ENCODE results near the gene CHIC2.

Gene CHIC2

DNA sequence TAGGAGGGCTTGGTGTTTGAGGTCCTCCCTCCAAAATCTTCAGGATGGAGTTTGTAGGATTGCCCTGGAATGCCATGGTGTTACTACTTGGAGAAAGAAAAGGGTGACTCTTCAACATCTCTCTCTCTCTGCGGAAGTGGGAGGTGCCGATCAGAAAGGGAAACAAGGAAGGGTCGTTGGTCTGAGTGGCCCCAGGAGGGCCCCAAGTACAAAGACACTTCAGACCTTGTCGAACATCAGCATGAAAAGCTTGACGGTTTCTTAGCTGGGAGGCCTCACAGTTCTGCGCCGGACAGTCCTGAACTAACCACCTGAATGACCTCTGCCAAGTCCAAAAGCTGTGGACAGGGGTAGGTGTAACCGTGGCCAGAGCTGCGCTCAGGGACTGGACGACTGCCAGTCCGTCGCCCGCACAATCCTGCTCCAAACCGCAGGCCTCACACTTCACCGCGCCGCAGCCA, 34.9 kb upstream of the CHIC2 start:
- in situ Hi-C loops (cut with HindIII; ENCODE audit: low pct_ligation_motif_present, low sequenced_read_pairs) = no loop called here
- H3K27me3 ChIP-seq (replicated peaks) = peaks cover 76% of the 10 kb centered on the region
- H3K4me3 ChIP-seq (ENCODE audit: low read depth, low read length) = no peak overlapping the region
- H3K27ac ChIP-seq = no peak overlapping the region
- TF ChIP-seq, protein P1, sequence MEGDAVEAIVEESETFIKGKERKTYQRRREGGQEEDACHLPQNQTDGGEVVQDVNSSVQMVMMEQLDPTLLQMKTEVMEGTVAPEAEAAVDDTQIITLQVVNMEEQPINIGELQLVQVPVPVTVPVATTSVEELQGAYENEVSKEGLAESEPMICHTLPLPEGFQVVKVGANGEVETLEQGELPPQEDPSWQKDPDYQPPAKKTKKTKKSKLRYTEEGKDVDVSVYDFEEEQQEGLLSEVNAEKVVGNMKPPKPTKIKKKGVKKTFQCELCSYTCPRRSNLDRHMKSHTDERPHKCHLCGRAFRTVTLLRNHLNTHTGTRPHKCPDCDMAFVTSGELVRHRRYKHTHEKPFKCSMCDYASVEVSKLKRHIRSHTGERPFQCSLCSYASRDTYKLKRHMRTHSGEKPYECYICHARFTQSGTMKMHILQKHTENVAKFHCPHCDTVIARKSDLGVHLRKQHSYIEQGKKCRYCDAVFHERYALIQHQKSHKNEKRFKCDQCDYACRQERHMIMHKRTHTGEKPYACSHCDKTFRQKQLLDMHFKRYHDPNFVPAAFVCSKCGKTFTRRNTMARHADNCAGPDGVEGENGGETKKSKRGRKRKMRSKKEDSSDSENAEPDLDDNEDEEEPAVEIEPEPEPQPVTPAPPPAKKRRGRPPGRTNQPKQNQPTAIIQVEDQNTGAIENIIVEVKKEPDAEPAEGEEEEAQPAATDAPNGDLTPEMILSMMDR (IDR thresholded peaks at IDR 0.05; ENCODE audit: low read depth, low read length, missing control alignments) = no peak
- H3K36me3 ChIP-seq (replicated peaks) = no peaks in the 10 kb centered on the region
- DNase-seq = no peak

DNA sequence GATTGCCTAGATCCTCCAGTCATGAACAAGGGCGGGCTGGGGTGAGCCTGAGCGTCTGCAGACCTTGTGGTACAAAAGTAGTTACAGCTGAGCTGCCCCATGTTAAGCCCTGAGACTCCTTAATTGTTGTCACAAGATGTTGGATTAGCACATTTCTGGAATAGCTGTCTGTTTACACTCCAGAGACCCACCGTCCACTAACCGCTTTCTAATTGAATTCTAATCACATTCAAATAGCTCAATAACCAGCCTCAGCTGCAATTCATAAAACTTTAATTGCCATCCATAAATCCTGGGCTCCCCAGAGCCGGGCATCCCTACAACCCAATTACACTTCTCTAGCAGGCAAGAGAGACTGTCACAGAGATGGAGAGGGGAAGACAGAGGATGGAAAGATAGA, 34.0 kb upstream of the CHIC2 start:
- no peak overlapping the region for H3K27ac ChIP-seq
- H3K27me3 ChIP-seq (replicated peaks) = peaks cover 79% of the 10 kb centered on the region
- H3K36me3 ChIP-seq (replicated peaks) = no peaks in the 10 kb centered on the region
- TF ChIP-seq, protein P1 (IDR thresholded peaks at IDR 0.05; ENCODE audit: low read depth, low read length, missing control alignments) = no peak
- H3K4me3 ChIP-seq (ENCODE audit: low read depth, low read length) = no peak overlapping the region
- DNase-seq = no peak
- in situ Hi-C loops (cut with HindIII; ENCODE audit: low pct_ligation_motif_present, low sequenced_read_pairs) = no loop called here

GRCh38 chr4:54097152-54097551, 32.7 kb upstream of the CHIC2 start:
- TF ChIP-seq, protein P1 (IDR thresholded peaks at IDR 0.05; ENCODE audit: low read depth, low read length, missing control alignments) = no peak
- no peak for DNase-seq
- no peaks in the 10 kb centered on the region for H3K36me3 ChIP-seq (replicated peaks)
- no peak overlapping the region for H3K27ac ChIP-seq
- H3K4me3 ChIP-seq (ENCODE audit: low read depth, low read length) = no peak overlapping the region
- peaks cover 79% of the 10 kb centered on the region for H3K27me3 ChIP-seq (replicated peaks)
- in situ Hi-C loops (cut with HindIII; ENCODE audit: low pct_ligation_motif_present, low sequenced_read_pairs) = no loop called here

- no peak for DNase-seq
- no peaks in the 10 kb centered on the region for H3K36me3 ChIP-seq (replicated peaks)
- TF ChIP-seq, protein P1 (IDR thresholded peaks at IDR 0.05; ENCODE audit: low read depth, low read length, missing control alignments) = no peak
- H3K27ac ChIP-seq = no peak overlapping the region
- H3K27me3 ChIP-seq (replicated peaks) = peaks cover 72% of the 10 kb centered on the region
- H3K4me3 ChIP-seq (ENCODE audit: low read depth, low read length) = no peak overlapping the region
- in situ Hi-C loops (cut with HindIII; ENCODE audit: low pct_ligation_motif_present, low sequenced_read_pairs) = no loop called here
Measured at GRCh38 chr4:54096295-54096962, 32.0 kb upstream of the CHIC2 start.

DNA sequence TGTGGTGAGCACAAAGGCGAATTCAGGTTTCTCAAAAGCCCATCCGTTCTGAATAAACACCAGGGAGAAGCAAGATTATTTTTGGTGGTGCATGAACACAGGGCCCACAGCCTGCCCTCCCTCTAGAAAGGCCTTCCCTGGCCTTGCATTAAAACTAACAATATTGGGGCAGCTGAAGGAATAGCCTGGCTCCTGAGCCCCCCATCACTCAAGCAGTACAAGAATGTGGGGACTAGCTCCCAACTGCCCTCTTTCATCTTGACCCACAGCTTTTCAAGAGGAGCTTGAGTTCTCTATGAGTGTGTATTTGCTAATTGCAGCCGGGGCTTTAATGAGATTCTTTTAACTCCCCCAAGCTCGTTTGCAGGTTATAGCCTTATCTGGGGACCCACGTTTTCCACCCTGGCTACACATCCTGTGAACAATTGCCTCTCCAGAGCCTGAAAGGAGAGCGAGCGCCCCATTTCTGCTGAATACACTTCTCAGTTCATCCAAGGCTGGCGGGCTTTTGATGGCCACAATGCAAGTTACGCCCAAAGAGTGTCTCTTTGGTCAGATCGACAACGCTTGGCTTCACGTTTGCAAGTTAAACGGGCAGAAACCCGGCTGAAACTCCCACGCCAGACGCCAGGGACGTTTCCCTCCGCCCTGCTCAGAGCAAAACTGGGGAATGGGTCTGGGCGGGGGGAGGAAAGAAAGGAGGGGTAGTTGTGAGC, 30.9 kb upstream of the CHIC2 start:
- no peak overlapping the region for H3K4me3 ChIP-seq (ENCODE audit: low read depth, low read length)
- H3K27ac ChIP-seq = no peak overlapping the region
- H3K27me3 ChIP-seq (replicated peaks) = peaks cover 60% of the 10 kb centered on the region
- in situ Hi-C loops (cut with HindIII; ENCODE audit: low pct_ligation_motif_present, low sequenced_read_pairs) = no loop called here
- TF ChIP-seq, protein P1 (IDR thresholded peaks at IDR 0.05; ENCODE audit: low read depth, low read length, missing control alignments) = no peak
- DNase-seq = no peak
- no peaks in the 10 kb centered on the region for H3K36me3 ChIP-seq (replicated peaks)

All from brain microvascular endothelial cell (primary cell).